ENCODE measurements around the gene TBK1. TPM values are rescaled to one million over a fixed set of nuclear protein-coding genes. Genes with fewer than 3 reads are reported as not detected.

TBK1 gene
- total and polyA plus RNA-seq, 10 of the 15 experiments (the other 5 are each of a cell fraction or from before 2014, with no cell fraction given): 13.4 to 49.3 (median 37.7) TPM

- no peak for TF ChIP-seq MTA2 (IDR thresholded peaks at IDR 0.05; ENCODE audit: low read depth)
- 0 out of 2 replicates have a peak, but pooled peaks have one; percentile 32 for TF ChIP-seq TCF12 (IDR thresholded peaks at IDR 0.05; ENCODE audit: low read depth, low read length)
- peak; percentile 29; the same call in 1 of the 2 replicates for TF ChIP-seq RAD51 (IDR thresholded peaks at IDR 0.05)
- peak; percentile 34; the same call in 1 of the 2 replicates for TF ChIP-seq CBX5 (IDR thresholded peaks at IDR 0.05; ENCODE audit: low read depth)
These were observed 48.0 kb upstream of the TBK1 start, which contains the start of gene XPOT (continued) for GRCh38 chr12:64403707-64404469.

- FAIRE-seq (no peak), DNase-seq (ENCODE audit: low read depth, low spot score) (no peak), ATAC-seq (peak; percentile 53)
- Histone ChIP-seq H3K27me3 (replicated peaks in 1 of 2; ENCODE audit: control insufficient read depth in 2 of 2, insufficient read depth in 2 of 2, low read length in 1 of 2) (no peaks in the 10 kb centered on the region), H3K27ac (ENCODE audit: control insufficient read depth, insufficient read depth) (peak overlapping the region; percentile 93), H4K20me1 (ENCODE audit: control insufficient read depth, insufficient read depth) (no peaks in the 10 kb centered on the region), H3K36me3 (ENCODE audit: control insufficient read depth in 2 of 2, insufficient read depth in 2 of 2, low read length in 1 of 2) (no peaks in the 10 kb centered on the region), H3K79me2 (ENCODE audit: control insufficient read depth, insufficient read depth, low read length) (peaks cover 39% of the 10 kb centered on the region), H3K4me1 (ENCODE audit: control insufficient read depth, insufficient read depth, low read length) (peaks cover 4% of the 10 kb centered on the region), H3K9me3 (replicated peaks; ENCODE audit: control insufficient read depth, insufficient read depth, low read length) (no peaks in the 10 kb centered on the region), H2AFZ (ENCODE audit: control insufficient read depth, low read depth, low read length) (peak overlapping the region; percentile 80), H3K4me2 (ENCODE audit: control insufficient read depth, insufficient read depth) (peak overlapping the region; percentile 75), H3K9ac (ENCODE audit: control insufficient read depth, insufficient read depth, low read length) (peak overlapping the region; percentile 88), H3K4me3 (peak overlapping the region; percentile 85)
- BruUV-seq (replicated peaks): no TSS peak
- ChIA-PET CTCF (interaction anchor here (1.5 to 1.6 kb wide), 2 partner anchors 11 to 55 kb away, joined by 3 to 5 read pairs; no protein-coding TSS in a partner anchor), RAD21 (ENCODE audit: unreplicated experiment) (interaction anchor here (0.5 to 1.2 kb wide), 4 partner anchors 13 to 401 kb away, joined by 3 to 4 read pairs (median 3); no protein-coding TSS in a partner anchor), POLR2A (no interaction called here), SMC1A (ENCODE audit: uncharacterized antibody, unreplicated experiment) (interaction anchor here (1.1 to 1.3 kb wide), 2 partner anchors 13 to 46 kb away, joined by 3 to 4 read pairs; no protein-coding TSS in a partner anchor)
- 2% methylated on average over 63 of the region's 78 CpGs for WGBS (ENCODE audit: insufficient coverage, insufficient replicate concordance, low lambda C conversion rate, missing lambda C conversion rate)
- in situ Hi-C loops (cut with MboI): loop anchor here (5.0 kb wide), 1 partner anchor 43 kb away; no protein-coding TSS in a partner anchor
- intact Hi-C loops (cut with micrococcal nuclease; ENCODE audit: unreplicated experiment): loop anchor here (1.0 to 10.0 kb wide), 3 partner anchors 48 to 1760 kb away; partner anchors contain the start of genes KICS2, TBK1 and TMBIM4
- no peak for TF ChIP-seq ZNF592 (IDR thresholded peaks at IDR 0.05)
- no peak for TF ChIP-seq E2F4 (IDR thresholded peaks at IDR 0.05; ENCODE audit: low read depth, low read length)
- TF ChIP-seq RFX5 (IDR thresholded peaks at IDR 0.05; ENCODE audit: low read depth, low read length): no peak
- no peak for TF ChIP-seq ZBTB4 (CRISPR knock-in tag; IDR thresholded peaks at IDR 0.05)
- TF ChIP-seq EGR1 (IDR thresholded peaks at IDR 0.05; ENCODE audit: borderline replicate concordance in 1 of 2, low read depth in 2 of 2, low read length in 2 of 2): no peak
These were observed 47.3 kb upstream of the TBK1 start for GRCh38 chr12:64404470-64405256.

Measured in GM12878 (cell line).